CD8-positive, alpha-beta memory T cell (primary cell): Measurements from ENCODE around the gene GNMT. TPM values are rescaled to one million over a fixed set of nuclear protein-coding genes. Genes with fewer than 3 reads are reported as not detected.

Source experiments
- CTCF ChIA-PET: fragments of 350-600 bp; sonication (Branson Sonifier 250); formaldehyde crosslinking; loops from one replicate; lab custom pipeline; 2021; ENCODE audit warnings: antibody characterized with exemption; lab: Charles Lee
- POLR2A ChIA-PET: fragments of 350-600 bp; sonication (Branson Sonifier 250); formaldehyde crosslinking; loops from one replicate; lab custom pipeline; 2021; ENCODE audit warnings: antibody characterized with exemption; lab: Charles Lee
- DNase-seq, 5 donors: peaks; one replicate each; pipeline versions ENCODE4 v3.0.0 to v3.0.0-alpha.2; 2020 to 2022; ENCODE audit warnings: mixed read lengths in 1 of 5
- H3K27ac ChIP-seq: one replicate; pipeline ENCODE4 v1.7.0; 2013; ENCODE audit warnings: low read depth, mild to moderate bottlenecking, low read length, moderate library complexity
- H3K27me3 ChIP-seq: 2 replicates; pipeline ENCODE4 v1.7.0; 2013; ENCODE audit warnings: low read length, mild to moderate bottlenecking; ENCODE audit not compliant: insufficient read depth, poor library complexity, severe bottlenecking
- H3K36me3 ChIP-seq: 2 replicates; pipeline ENCODE4 v1.7.0; 2013; ENCODE audit warnings: mild to moderate bottlenecking, low read length, moderate library complexity; ENCODE audit not compliant: insufficient read depth
- H3K4me1 ChIP-seq: 2 replicates; pipeline ENCODE4 v1.7.0; 2013; ENCODE audit warnings: mild to moderate bottlenecking, low read length, moderate library complexity; ENCODE audit not compliant: insufficient read depth
- H3K4me3 ChIP-seq: 2 replicates; pipeline ENCODE4 v1.7.0; 2013; ENCODE audit warnings: mild to moderate bottlenecking, low read length
- H3K9me3 ChIP-seq: 2 replicates; pipeline ENCODE4 v1.7.0; 2013; ENCODE audit warnings: mild to moderate bottlenecking, low read length
- H3K27ac Mint-ChIP-seq, 8 donors: one replicate each; pipeline ENCODE4 v1.8.0; 2020 to 2021; ENCODE audit warnings: mixed read lengths in 8 of 8, mild to moderate bottlenecking in 6 of 8, inconsistent platforms in 3 of 8, moderate library complexity in 3 of 8
- H3K27me3 Mint-ChIP-seq, 2 donors: one replicate each; pipeline ENCODE4 v1.8.0; 2020 to 2021; ENCODE audit warnings: mixed read lengths in 2 of 2, mild to moderate bottlenecking in 1 of 2, moderate library complexity in 1 of 2
- H3K36me3 Mint-ChIP-seq, 3 donors: one replicate each; pipeline ENCODE4 v1.8.0; 2020 to 2021; ENCODE audit warnings: mixed read lengths in 3 of 3, inconsistent platforms in 1 of 3, mild to moderate bottlenecking in 1 of 3
- H3K4me1 Mint-ChIP-seq, 3 donors: one replicate each; pipeline ENCODE4 v1.8.0; 2020 to 2021; ENCODE audit warnings: mixed read lengths in 3 of 3, inconsistent platforms in 1 of 3, mild to moderate bottlenecking in 1 of 3
- H3K4me3 Mint-ChIP-seq, 7 donors: one replicate each; pipeline ENCODE4 v1.8.0; 2020 to 2021; ENCODE audit warnings: mixed read lengths in 7 of 7, mild to moderate bottlenecking in 6 of 7, moderate library complexity in 4 of 7, inconsistent platforms in 2 of 7
- H3K9me3 Mint-ChIP-seq, 5 donors: one replicate each; pipeline ENCODE4 v1.8.0; 2020 to 2022; ENCODE audit warnings: mixed read lengths in 5 of 5, mild to moderate bottlenecking in 3 of 5, moderate library complexity in 2 of 5, inconsistent platforms in 1 of 5
- polyA plus RNA-seq: library from polyadenylated mRNA; unstranded; fragments of 300-500 nt; fragmentation: Illumina TruSeq; gene quantifications from one replicate; pipeline ENCODE4 v1.2.3, GENCODE V29; 2021
- total RNA-seq, 2 experiments: library from RNA; stranded (reverse); gene quantifications; one replicate each; pipeline ENCODE4 v1.2.3, GENCODE V29; 2021

The GNMT gene
- total and polyA plus RNA-seq, 3 experiments from 2014 or later = 0.39 to 0.51 TPM; not detected in 1

DNA sequence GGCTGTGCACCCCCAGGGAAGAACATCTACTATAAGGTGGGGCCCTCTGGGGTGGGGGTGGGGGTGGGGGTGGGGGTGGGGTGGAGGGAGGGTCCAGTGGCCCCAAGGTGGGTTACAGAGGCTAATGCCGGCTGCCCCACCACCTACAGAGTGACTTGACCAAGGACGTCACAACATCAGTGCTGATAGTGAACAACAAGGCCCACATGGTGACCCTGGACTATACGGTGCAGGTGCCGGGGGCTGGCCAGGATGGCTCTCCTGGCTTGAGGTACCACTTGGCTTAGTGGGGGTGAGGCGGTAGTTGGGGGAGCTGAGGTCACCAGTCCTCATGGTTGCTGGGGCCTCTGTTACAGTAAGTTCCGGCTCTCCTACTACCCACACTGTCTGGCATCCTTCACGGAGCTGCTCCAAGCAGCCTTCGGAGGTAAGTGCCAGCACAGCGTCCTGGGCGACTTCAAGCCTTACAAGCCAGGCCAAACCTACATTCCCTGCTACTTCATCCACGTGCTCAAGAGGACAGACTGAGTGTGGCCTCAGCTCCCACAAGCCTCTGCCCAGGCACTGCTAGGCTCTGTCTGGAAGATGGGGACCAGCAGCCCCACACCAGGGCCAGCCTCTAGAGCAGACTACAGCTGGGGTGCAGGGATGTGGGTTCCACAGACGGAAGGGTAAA is 2.8 kb downstream of the GNMT start:
- CTCF ChIA-PET = interaction anchor here (1.2 kb wide), 1 partner anchor 157 kb away, joined by 3 read pairs; no protein-coding TSS in a partner anchor
- H3K36me3 Mint-ChIP-seq = peaks cover 0 to 52% (median 0%) of the 10 kb centered on the region in 3 donors
- no peak overlapping the region for H3K4me3 Mint-ChIP-seq
- H3K27me3 Mint-ChIP-seq = no peaks in the 10 kb centered on the region
- no peak for DNase-seq
- peaks cover 4 to 19% (median 18%) of the 10 kb centered on the region in 3 donors for H3K4me1 Mint-ChIP-seq
- Histone ChIP-seq H3K27ac (no peak overlapping the region), H3K4me3 (no peak overlapping the region), H3K4me1 (peaks cover 13% of the 10 kb centered on the region), H3K27me3 (no peaks in the 10 kb centered on the region), H3K9me3 (no peaks in the 10 kb centered on the region), H3K36me3 (peaks cover 4% of the 10 kb centered on the region)
- no peak overlapping the region for H3K27ac Mint-ChIP-seq
- POLR2A ChIA-PET = no interaction called here
- no peaks in the 10 kb centered on the region for H3K9me3 Mint-ChIP-seq

DNA sequence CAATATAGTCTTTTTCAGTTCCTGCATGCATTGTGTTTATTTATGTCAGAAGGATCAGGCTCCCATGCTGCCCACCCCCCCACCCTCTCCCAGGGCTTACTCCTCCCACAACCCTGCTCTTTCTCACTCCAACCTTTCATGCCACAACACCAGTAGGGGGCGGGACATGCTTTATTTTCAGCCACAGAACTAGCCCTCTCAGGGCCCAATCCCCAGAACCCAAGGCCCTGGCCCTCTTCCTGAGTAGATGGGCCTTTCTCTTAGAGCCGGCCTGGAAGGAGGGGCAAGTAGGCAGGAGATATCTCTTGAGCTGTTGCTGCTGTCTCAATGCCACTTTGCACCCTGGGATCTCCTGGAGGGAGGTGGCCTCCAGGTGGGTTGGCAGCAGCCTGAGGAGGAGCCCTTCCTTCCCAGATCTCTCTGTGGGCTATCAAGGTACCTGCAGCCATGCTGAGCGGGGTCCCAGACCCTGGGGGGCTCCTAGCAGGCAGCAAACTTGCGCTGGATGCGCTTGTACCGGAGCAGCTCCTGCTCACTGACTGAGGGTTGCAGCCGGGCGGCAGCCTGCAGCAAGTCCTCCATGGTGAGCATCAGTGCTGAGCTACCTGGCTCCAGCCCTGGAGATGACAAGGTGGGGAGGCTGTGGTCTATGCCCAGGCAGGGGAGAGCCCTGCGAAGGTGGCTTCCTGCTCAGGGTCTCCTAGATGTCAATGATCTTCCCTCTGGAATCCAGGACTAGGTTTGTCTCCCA is 3.5 kb downstream of the GNMT start:
- no peaks in the 10 kb centered on the region for H3K27me3 Mint-ChIP-seq
- peak in 1 of 5 donors; percentile 26 for DNase-seq
- ChIA-PET CTCF (interaction anchor here (0.7 to 0.8 kb wide), 2 partner anchors 61 to 860 kb away, joined by 3 to 4 read pairs; no protein-coding TSS in a partner anchor), POLR2A (no interaction called here)
- no peaks in the 10 kb centered on the region for H3K27me3 ChIP-seq
- H3K9me3 Mint-ChIP-seq = no peaks in the 10 kb centered on the region
- no peak overlapping the region for H3K27ac ChIP-seq
- H3K36me3 Mint-ChIP-seq = peaks cover 0 to 59% (median 0%) of the 10 kb centered on the region in 3 donors
- peaks cover 11% of the 10 kb centered on the region for H3K36me3 ChIP-seq
- peaks cover 13% of the 10 kb centered on the region for H3K4me1 ChIP-seq
- peaks cover 4 to 19% (median 18%) of the 10 kb centered on the region in 3 donors for H3K4me1 Mint-ChIP-seq
- H3K9me3 ChIP-seq = no peaks in the 10 kb centered on the region
- no peak overlapping the region for H3K4me3 ChIP-seq
- no peak overlapping the region for H3K27ac Mint-ChIP-seq
- no peak overlapping the region for H3K4me3 Mint-ChIP-seq

DNA sequence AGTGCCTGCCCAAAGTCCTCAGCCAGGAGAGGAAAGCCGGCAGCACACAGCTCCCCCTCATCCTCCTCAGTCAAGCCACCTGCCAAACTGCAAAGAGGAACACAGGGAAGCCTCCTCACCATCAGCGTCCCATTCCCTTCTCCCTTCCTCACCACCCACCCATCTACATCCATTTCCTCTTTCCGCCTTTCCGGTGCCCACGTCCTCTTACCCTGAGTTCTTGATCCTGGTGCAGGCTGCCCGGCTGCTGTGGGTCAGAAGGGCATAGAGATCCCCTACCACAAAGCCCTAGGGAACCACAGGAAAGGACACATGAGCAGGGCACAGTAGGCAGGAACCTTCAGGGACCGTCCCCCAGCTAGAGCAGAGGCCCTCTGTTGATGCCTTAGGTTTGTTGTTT is 6.0 kb downstream of the GNMT start:
- Histone ChIP-seq H3K27ac (no peak overlapping the region), H3K36me3 (peaks cover 14% of the 10 kb centered on the region), H3K4me3 (no peak overlapping the region), H3K9me3 (no peaks in the 10 kb centered on the region), H3K4me1 (no peaks in the 10 kb centered on the region), H3K27me3 (no peaks in the 10 kb centered on the region)
- DNase-seq = no peak
- peaks cover 0 to 69% (median 2%) of the 10 kb centered on the region in 3 donors for H3K36me3 Mint-ChIP-seq
- CTCF ChIA-PET = interaction anchor here (0.7 to 1.8 kb wide), 2 partner anchors 12 to 177 kb away, joined by 3 to 6 read pairs; partner anchors contain the start of gene PEX6
- no peaks in the 10 kb centered on the region for H3K9me3 Mint-ChIP-seq
- POLR2A ChIA-PET = no interaction called here
- H3K4me1 Mint-ChIP-seq = peaks cover 0 to 5% (median 0%) of the 10 kb centered on the region in 3 donors
- no peak overlapping the region for H3K4me3 Mint-ChIP-seq
- no peaks in the 10 kb centered on the region for H3K27me3 Mint-ChIP-seq
- H3K27ac Mint-ChIP-seq = peak overlapping the region in 2 of 8 donors; percentile 24 to 89

DNA sequence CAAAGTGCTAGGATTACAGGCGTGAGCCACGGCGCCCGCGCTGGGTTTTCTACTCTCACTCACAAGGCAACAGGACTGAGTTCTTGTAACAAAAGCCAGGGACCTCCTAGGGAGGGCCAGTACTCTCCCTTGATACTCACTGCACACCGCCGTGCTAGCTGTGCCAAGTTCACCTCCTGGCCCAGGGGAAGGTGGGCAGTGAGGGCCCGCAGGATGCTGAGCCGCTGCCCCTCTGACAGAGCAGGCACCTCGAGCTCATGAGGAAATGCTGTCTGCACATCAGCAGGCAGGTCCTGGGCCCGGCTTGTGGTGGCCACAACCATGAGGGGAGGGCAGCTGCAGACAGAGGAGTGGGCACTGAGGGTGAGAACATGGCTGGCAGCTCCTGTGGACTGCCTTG is 6.7 kb downstream of the GNMT start:
- DNase-seq = no peak
- Mint-ChIP-seq H3K4me1 (no peaks in the 10 kb centered on the region), H3K9me3 (no peaks in the 10 kb centered on the region), H3K27ac (no peak overlapping the region), H3K27me3 (no peaks in the 10 kb centered on the region), H3K4me3 (no peak overlapping the region), H3K36me3 (peaks cover 0 to 66% (median 4%) of the 10 kb centered on the region in 3 donors)
- Histone ChIP-seq H3K27ac (no peak overlapping the region), H3K4me3 (no peak overlapping the region), H3K27me3 (no peaks in the 10 kb centered on the region), H3K4me1 (no peaks in the 10 kb centered on the region), H3K36me3 (peaks cover 14% of the 10 kb centered on the region), H3K9me3 (no peaks in the 10 kb centered on the region)
- ChIA-PET POLR2A (interaction anchor here (0.5 kb wide), 1 partner anchor 34 kb away, joined by 3 read pairs; no protein-coding TSS in a partner anchor), CTCF (no interaction called here)

DNA sequence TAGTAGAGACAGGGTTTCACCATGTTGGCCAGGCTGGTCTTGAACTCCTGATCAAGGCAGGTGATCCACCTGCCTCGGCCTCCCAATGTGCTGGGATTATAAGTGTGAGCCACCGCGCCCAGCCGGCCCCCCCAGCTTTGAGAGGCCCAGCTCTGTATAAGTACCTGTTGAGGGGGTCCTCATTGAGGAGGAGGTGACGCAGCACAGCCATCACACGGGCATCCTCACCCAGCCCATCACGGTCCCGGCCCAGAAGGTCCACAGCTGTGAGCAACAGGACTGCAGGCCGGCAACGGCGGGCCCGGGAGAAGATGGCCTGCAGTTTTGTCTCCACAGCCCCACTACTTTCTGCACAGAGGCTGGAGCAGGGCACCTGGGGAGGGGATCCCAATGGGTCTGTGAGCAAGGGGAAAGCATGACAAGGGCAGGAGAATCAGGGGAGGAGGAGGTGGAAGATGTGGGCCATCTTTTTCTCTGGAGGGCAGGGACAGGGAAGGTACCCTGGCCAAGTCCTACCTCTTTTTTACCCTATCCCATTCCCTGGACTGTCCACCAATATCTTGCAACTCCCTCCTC is 7.7 kb downstream of the GNMT start:
- Histone ChIP-seq H3K4me3 (no peak overlapping the region), H3K27ac (no peak overlapping the region), H3K9me3 (no peaks in the 10 kb centered on the region), H3K4me1 (no peaks in the 10 kb centered on the region), H3K36me3 (peaks cover 14% of the 10 kb centered on the region), H3K27me3 (no peaks in the 10 kb centered on the region)
- Mint-ChIP-seq H3K27me3 (no peaks in the 10 kb centered on the region), H3K4me1 (no peaks in the 10 kb centered on the region), H3K4me3 (no peak overlapping the region), H3K27ac (no peak overlapping the region), H3K36me3 (peaks cover 0 to 64% (median 4%) of the 10 kb centered on the region in 3 donors), H3K9me3 (no peaks in the 10 kb centered on the region)
- ChIA-PET CTCF (no interaction called here), POLR2A (no interaction called here)
- no peak for DNase-seq

DNA sequence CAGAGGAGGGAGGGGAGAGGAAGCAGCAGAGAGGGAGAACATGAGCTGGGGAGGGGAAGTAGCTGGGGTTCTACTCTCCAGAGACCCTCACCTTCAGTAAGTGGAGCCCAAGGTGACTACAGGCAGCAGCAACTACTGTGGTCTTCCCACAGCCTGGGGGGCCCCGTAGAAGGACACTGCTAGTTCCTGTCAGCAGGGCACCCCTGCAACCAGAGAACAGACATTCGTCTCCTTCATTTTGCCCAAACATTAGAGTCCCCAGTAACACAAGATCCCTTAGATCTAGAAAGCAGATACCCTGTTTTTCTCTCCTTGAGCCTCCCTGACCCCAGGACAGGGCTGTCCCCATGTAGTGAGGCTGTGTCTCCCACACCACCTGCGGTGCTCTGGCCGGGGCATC is 8.2 kb downstream of the GNMT start:
- ChIA-PET POLR2A (no interaction called here), CTCF (no interaction called here)

DNA sequence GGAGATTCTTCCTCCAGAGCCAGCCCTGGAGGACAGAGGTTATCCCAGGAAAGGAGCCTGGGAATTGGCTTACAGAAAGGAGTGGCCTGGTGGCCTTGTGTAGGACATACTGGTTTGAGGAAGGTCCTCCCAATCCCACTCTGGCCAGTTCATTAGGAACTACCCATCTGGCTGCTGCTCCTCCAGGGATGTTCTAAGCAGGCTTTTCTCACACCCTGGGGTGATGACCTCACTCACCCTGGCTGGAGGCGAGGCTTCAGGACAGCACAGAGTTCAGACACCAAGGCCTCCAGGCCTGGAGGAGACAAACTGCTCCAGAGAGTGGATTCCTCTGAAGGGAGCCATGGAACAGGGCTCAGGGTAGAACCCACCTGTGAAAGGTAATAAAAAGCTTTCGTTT is 8.9 kb downstream of the GNMT start:
- Histone ChIP-seq H3K36me3 (peaks cover 14% of the 10 kb centered on the region), H3K9me3 (no peaks in the 10 kb centered on the region), H3K4me3 (no peak overlapping the region), H3K4me1 (no peaks in the 10 kb centered on the region), H3K27ac (no peak overlapping the region), H3K27me3 (no peaks in the 10 kb centered on the region)
- no peaks in the 10 kb centered on the region for H3K27me3 Mint-ChIP-seq
- H3K36me3 Mint-ChIP-seq = peaks cover 0 to 62% (median 4%) of the 10 kb centered on the region in 3 donors
- H3K4me3 Mint-ChIP-seq = no peak overlapping the region
- no peak overlapping the region for H3K27ac Mint-ChIP-seq
- no peaks in the 10 kb centered on the region for H3K9me3 Mint-ChIP-seq
- POLR2A ChIA-PET = no interaction called here
- DNase-seq = no peak
- peaks cover 2 to 7% (median 4%) of the 10 kb centered on the region in 3 donors for H3K4me1 Mint-ChIP-seq
- CTCF ChIA-PET = no interaction called here

More for the DNA sequence above, 8.2 kb downstream of the GNMT start:
- H3K9me3 ChIP-seq = no peaks in the 10 kb centered on the region
- H3K4me3 ChIP-seq = no peak overlapping the region
- H3K4me1 Mint-ChIP-seq = peaks cover 0 to 3% (median 1%) of the 10 kb centered on the region in 3 donors
- no peak overlapping the region for H3K27ac Mint-ChIP-seq
- no peak overlapping the region for H3K27ac ChIP-seq
- no peaks in the 10 kb centered on the region for H3K4me1 ChIP-seq
- DNase-seq = no peak
- H3K36me3 Mint-ChIP-seq = peaks cover 0 to 64% (median 4%) of the 10 kb centered on the region in 3 donors
- no peak overlapping the region for H3K4me3 Mint-ChIP-seq
- no peaks in the 10 kb centered on the region for H3K27me3 Mint-ChIP-seq
- H3K36me3 ChIP-seq = peaks cover 14% of the 10 kb centered on the region
- no peaks in the 10 kb centered on the region for H3K27me3 ChIP-seq
- no peaks in the 10 kb centered on the region for H3K9me3 Mint-ChIP-seq

DNA sequence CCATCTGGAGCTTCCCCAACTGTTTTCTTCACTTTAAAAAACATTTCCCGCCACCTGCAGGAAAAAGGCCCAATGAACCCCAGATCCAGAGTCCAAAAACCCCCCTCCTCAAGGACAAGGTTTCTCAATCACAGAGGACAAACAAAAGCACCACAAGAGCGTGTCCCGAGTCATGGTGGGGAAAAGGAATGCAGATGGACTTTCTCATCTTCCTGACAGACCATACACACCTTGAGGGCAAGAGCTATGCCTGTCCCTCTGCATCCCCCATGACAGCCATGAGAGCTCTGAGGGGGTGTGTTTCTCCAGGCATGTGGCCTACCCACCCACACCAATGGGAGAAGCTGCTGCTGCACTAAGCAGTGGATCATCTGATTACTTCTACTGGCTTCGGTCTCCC is 9.4 kb downstream of the GNMT start:
- no peak overlapping the region for H3K4me3 ChIP-seq
- Mint-ChIP-seq H3K4me1 (peaks cover 2 to 11% (median 6%) of the 10 kb centered on the region in 3 donors), H3K27me3 (no peaks in the 10 kb centered on the region), H3K9me3 (no peaks in the 10 kb centered on the region), H3K36me3 (peaks cover 0 to 61% (median 4%) of the 10 kb centered on the region in 3 donors), H3K4me3 (no peak overlapping the region), H3K27ac (peak overlapping the region in 1 of 8 donors; percentile 50)
- H3K27ac ChIP-seq = no peak overlapping the region
- no peaks in the 10 kb centered on the region for H3K27me3 ChIP-seq
- ChIA-PET POLR2A (no interaction called here), CTCF (no interaction called here)
- DNase-seq = no peak
- peaks cover 14% of the 10 kb centered on the region for H3K36me3 ChIP-seq
- no peaks in the 10 kb centered on the region for H3K9me3 ChIP-seq
- H3K4me1 ChIP-seq = no peaks in the 10 kb centered on the region
